ENCODE results near the gene SMC3.
"Not testable (repeated sequence)": the region's sequence is repeated elsewhere in the genome, so short reads cannot be mapped to it uniquely, and the experiment has no call there.

Gene SMC3

DNA sequence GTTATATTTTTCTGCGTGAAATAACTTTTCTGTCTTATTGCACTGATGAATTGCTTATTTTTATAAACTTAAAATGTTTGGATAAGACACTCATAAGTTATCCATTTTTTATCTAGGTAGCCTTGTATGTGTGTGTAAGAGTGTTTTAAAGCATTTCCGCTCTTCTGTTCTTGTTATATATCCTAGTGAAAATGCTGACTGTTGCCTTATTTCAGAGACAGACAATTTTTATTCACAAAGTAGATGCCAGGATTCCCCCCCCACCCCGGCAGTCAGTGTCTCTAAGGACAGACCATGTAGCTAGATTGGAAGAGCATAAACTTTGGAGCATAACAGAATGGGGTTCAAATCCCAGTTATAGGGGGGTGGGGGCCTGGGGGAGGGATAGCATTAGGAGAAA, 1.6 kb downstream of the SMC3 start:
- DNase-seq: no peak
- intact Hi-C loops (cut with DNase I): loop anchor here (10.0 kb wide), 1 partner anchor 684 kb away; no protein-coding TSS in a partner anchor

DNA sequence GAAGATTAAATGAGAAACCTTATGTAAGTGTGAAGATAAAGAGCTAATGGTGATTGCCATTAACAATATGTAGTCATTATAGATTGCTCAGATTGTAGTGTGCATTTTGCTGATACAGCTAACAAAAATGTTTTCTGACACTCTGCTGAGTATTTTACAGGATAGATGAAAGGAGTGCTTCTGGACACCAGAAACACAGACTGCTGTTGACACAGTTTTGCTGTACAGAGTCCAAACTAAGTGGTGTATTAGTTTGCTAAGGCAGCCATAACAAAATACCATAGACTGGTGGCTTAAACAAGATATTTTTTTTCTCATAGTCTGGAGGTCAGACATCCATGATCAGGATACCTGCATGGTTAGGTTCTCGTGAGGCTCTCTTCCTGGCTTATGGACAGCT, 2.2 kb downstream of the SMC3 start:
- DNase-seq: no peak
- intact Hi-C loops (cut with DNase I): loop anchor here (10.0 kb wide), 1 partner anchor 685 kb away; no protein-coding TSS in a partner anchor

DNA sequence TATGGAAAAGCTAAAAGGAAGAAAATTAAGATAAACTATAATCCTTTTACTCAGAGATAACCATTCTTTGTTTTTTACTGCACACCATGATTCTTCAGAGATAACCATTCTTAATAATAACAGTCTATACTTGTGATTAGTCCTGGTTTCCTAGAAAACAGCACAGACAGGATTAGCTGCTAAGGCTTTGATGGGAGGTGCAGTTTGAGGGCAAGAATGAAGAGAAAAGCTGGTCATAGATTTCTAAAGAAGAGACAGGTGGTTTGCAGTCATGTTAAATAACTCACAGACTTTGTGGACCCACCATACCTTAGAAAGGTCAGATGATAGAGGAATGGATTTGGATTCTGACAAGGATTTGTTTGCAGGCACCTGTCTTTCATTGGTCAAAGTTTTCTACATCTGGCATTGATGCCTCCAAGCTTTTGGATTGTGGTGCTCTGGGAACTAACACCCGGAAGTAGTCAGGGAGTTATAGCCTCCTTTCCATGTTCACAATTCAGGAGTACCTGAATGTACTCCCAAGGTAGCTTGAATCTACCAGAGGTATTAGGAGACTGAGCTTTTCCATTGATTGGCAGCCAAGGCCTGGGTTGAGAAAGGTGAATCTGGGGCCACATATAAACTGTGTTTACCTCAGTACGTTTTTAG, 3.7 kb downstream of the SMC3 start:
- intact Hi-C loops (cut with DNase I): no loop called here
- no peak for DNase-seq

DNA sequence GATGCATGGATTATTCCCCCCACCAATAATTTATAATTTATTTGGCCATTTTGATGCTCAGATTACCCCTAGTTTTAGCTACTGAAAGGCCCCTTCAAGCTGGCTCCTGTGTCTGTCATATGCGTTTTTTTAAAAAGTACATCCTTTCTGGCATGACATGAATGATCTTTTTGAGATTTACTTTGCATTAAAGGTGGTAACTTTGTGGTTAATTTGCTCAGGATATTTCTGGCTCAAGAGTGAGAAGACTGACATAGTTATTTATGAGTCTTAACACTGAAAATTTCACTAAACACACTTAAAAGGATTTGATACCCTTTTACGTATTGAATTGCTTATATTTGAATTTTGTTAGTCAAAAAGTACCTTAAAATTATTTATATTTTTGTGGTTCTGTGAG, 5.4 kb downstream of the SMC3 start:
- DNase-seq: no peak
- intact Hi-C loops (cut with DNase I): no loop called here

DNA sequence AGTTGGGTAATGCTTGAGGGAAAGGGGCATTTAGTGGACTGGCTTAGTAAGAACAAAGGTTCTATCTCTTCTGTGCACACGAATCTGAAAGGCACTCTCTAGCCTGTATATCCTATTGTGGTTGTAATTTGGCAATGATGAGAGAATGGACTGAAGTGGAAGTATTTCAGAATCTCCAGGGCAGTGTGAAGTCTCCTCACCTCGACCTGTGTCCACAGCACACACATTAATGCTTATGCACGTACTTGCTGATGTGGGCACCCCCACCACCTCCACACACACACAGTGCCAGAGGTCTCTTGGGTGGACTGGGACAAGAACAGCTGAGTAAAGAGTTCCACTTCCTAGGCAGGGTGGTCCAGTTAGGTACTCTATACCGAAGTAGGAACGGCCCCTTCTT, 6.9 kb downstream of the SMC3 start:
- DNase-seq: no peak
- intact Hi-C loops (cut with DNase I): no loop called here

DNA sequence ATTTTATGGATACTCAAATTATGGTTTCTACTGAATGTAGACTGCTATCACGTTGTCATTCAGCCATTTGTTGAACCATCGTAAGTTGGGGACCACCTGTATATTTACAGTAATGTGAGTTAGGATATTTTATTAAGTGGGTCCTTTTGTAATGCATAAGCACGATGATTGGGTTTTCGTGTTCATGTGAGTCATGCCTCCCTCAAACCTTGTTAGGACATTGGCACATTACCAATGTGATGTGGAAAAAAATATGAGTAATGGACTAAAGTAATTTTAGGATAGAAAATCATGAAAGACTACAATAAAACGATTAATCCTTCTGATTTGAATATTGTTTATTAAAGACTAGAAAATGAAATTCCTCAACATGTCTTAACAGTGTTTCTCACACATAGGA, 8.7 kb downstream of the SMC3 start:
- DNase-seq: no peak

DNA sequence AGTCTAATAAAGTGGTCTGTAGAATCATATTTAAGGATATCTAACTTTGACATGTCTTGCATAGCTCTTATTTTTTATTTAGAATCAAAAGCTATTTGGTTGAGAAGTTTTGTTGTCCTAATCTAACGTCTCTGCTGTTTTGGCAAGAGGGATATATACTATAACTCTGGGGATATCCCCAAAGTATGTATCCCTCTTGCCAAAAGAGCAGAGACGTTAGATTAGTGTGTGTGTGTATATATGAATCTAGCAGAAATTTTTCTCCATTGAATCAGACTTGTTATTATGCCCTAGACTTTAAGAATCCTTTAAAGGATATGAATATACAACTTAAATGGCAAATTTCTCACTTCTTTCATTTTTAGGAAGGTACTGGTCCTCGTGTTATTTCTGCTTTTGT, 9.6 kb downstream of the SMC3 start:
- intact Hi-C loops (cut with DNase I): no loop called here
- no peak for DNase-seq

More for the DNA sequence above, 8.7 kb downstream of the SMC3 start:
- intact Hi-C loops (cut with DNase I): no loop called here

DNA sequence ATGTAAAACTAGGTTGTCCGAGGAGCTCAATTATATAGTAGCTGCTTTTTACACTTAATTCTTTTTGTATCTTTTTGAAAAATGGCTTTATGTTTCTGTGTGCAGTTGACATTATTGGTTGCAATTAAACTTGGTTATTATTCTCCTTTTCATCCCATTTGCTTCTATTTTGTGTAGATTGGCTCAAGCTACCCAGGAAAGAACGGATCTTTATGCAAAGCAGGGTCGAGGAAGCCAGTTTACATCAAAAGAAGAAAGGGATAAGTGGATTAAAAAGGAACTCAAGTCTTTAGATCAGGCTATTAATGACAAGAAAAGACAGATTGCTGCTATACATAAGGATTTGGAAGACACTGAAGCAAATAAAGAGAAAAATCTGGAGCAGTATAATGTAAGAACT, 16.5 kb downstream of the SMC3 start:
- intact Hi-C loops (cut with DNase I): no loop called here
- DNase-seq: no peak

DNA sequence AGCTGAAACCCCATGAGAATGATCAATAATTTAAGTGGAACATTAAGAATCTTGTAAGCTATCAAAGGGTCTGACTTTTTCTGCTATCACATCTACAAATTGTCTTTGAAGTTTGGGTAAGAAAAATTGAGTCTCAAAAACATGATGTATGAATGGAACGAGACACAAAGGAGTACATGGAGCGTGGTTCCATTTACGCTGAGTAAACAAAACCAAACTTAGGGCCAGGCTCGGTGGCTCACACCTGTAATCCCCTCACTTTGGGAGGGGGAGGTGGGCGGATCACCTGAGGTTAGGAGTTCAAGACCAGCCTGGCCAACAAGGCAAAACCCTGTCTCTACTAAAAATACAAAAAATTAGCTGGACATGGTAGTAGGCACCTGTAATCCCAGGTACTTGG, 24.3 kb downstream of the SMC3 start:
- intact Hi-C loops (cut with DNase I): no loop called here
- DNase-seq: no peak

DNA sequence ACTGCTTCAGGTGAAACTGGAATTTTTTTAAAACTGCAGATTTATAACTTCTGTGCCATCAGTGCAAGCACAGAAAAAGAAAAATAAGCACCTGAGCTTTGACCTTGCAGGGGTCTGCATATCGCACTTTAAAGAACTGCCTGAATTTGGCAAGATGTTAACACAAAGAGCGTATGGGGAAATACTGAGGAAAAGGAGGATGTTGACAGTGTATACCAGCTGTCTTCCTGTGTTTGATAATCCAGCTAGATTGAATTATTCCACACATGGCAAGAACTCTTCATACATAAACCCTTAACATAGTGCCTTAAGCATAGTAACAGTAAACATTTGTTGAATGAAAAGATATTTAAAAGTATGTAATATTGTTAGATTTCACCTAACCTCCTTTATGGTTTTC, 30.0 kb downstream of the SMC3 start:
- no peak for DNase-seq
- intact Hi-C loops (cut with DNase I): no loop called here

DNA sequence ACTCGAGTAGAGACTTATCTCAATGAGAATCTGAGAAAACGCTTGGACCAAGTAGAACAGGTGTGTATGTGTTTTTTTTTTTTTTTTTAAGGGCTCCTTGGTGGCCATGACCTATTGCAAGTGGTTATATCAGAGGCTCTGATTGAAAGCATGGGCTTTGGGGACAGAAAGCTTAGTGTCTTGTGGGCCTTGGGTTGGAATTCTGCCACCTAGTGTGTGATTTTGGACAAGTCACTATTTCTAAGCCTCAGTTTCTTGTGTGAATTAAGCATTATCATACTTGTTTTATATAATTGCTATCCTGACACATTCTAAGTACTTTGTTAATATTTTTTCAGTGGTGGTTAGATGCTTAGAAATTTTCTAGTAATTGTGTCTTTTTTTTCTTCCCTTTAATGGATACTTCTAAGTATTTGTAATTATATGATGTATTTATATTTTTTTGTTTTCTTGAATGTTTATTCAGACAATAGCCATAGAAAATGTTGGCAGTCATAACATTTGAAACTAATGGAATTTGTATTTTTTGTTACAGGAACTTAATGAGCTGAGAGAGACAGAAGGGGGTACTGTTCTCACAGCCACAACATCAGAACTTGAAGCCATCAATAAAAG, 33.1 kb downstream of the SMC3 start:
- intact Hi-C loops (cut with DNase I): no loop called here
- peak in 22 of 42 donors; percentile 10 to 73 (median 46) for DNase-seq

DNA sequence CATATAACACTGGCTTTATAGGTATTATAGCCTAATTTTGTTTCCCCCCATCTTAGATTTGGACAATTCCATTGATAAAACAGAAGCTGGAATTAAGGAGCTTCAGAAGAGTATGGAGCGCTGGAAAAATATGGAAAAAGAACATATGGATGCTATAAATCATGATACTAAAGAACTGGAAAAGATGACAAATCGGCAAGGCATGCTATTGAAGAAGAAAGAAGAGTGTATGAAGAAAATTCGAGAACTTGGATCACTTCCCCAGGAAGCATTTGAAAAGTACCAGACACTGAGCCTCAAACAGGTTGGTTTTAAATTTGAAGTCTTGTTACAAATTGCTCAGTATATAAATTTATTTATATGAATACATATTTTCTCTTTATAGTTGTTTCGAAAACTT, 34.1 kb downstream of the SMC3 start:
- DNase-seq: no peak
- intact Hi-C loops (cut with DNase I): no loop called here

DNA sequence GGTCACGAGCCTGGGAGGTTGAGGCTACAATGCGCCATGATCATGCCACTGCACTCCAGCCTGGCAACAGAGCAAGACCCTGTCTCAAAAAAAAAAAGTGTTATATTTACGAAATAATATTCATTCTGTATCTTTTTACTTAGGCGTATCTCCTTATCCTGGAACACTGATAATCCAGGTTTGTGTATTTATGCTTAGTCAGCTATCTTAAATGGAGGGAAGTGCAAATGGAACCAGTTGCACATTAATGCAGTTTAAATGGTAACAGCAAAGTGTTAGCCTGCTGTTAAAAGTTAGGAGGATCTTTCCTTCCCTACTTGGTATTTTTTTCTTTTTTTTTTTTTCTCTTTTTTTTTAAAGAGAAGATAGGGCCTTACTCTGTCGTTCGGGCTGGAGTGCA, 40.6 kb downstream of the SMC3 start:
- no peak for DNase-seq
- intact Hi-C loops (cut with DNase I): no loop called here

DNA sequence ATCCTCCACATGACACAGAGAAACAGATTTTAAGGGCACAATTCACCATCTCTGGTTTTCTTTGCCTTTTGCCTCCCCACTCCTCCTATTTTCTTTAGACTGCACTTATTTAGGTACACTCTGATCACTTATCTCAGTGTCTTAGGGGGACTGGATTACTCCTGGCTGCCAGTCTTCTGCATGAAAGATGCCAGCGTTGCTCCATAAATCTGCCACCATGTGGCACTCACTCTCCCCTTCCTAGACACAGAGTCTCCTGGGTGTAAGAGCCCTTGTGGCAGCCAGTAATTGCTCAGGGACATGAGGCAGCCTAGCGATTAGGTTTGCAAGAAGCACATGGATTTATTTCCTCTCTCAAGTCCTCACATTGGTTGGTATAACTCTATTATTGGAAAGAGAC, 42.1 kb downstream of the SMC3 start:
- intact Hi-C loops (cut with DNase I): no loop called here
- DNase-seq: peak in 11 of 42 donors; percentile 8 to 51 (median 16)

DNA sequence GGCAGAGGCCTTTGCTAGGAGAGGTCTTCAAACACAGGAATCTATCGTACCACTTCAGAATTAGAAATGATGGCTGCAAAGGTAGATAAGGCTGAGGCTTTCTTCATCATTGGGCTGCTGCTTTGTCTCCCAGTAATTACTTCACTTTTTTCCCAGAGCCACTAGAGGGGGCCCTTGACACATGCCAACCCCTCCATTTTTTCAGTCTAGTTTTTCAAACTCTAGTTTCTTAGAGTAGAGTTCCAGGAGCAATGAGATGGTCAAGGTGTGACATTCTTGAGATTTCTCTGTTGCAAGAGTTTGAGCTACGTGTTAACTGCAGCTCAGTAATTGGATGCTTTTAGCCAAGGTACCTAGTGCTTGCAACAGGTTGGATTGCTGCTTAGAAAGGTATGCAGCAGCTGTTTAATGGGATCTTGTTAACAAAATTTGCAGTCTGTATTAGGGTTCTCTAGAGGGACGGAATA, 42.8 kb downstream of the SMC3 start:
- intact Hi-C loops (cut with DNase I): no loop called here
- DNase-seq: peak in 33 of 42 donors; percentile 13 to 81 (median 62)

DNA sequence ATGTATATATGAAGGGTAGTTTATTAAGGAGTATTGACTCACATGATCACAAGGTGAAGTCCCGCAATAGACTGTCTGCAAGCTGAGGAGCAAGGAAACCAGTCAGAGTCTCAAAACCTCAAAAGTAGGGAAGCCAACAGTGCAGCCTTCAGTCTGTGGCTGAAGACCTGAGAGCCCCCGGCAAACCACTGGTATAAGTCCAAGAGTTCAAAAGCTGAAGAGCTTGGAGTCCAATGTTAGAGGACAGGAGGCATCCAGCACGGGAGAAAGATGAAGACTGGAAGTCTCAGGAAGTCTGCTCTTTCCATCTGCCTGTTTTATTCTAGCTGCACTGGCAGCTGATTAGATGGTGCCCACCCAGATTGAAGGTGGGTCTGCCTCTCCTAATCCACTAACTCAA, 43.3 kb downstream of the SMC3 start:
- DNase-seq; intact Hi-C loops (cut with DNase I): not testable (repeated sequence)

DNA sequence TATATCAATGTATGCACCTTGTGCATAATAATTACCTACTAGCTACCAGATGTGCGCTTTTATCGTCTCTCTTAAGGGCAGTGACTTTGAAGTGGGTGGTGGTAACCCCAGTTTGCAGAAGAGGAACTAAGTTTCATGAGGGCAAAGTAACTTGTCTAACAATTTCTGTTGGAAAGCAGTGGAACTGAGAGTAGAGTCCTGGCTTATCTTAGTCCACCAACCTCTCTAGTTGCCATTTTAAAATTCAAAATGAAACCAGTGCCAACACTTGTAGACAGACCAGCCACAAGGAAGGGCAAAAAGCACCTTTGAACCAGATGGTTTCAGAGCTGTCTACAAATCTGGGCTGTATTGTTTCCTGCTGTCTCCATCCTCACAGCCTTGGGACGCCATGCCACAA, 44.6 kb downstream of the SMC3 start:
- intact Hi-C loops (cut with DNase I): no loop called here
- no peak for DNase-seq

DNA sequence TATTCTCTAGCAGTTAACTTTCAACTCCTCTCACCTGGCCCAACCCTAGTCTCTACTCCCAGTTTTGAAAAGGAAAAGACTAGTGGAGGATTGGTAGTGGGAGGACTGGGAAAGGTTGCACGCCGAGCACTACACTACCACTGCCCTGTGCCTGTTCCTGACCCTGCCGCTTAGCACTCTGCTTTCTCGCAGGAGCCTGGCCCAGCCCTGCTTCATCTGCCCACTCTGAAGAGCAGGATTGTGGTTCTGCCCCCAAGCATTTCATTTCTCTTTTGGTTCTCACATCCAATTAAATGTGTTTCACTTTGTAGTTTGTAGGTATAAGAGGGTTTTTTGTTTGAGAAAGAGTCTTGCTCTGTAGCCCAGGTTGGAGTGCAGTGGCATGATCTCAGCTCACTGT, 45.1 kb downstream of the SMC3 start:
- intact Hi-C loops (cut with DNase I): no loop called here
- no peak for DNase-seq

DNA sequence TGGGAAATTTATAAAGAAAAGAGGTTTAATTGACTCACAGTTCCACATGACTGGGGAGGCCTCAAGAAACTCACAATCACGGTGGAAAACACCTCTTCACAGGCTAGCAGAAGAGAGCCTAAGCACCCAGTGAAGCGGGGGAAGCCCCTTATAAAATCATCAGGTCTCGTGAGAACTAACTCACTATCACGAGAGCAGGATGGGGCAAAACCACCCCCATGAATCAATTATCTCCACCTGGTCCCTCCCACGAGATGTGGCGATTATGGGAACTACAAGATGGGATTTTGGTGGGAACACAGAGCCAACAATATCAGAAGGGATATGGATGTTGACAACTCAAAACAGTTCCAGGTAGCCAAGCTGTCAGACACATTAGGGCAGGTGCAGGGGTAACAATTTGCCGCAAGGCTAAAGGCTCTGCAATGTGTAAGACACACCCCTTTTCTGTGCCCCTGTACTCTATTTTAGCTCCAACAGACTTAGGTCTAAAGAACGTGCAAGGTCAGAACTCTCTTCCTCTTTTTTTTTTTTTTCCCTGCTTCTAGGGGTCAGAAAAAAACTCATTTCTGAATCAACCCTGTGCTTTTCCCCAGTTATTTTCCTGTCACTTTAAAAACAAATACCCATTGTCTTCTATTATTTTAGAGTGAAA, 46.0 kb downstream of the SMC3 start:
- DNase-seq: no peak
- intact Hi-C loops (cut with DNase I): no loop called here

DNA sequence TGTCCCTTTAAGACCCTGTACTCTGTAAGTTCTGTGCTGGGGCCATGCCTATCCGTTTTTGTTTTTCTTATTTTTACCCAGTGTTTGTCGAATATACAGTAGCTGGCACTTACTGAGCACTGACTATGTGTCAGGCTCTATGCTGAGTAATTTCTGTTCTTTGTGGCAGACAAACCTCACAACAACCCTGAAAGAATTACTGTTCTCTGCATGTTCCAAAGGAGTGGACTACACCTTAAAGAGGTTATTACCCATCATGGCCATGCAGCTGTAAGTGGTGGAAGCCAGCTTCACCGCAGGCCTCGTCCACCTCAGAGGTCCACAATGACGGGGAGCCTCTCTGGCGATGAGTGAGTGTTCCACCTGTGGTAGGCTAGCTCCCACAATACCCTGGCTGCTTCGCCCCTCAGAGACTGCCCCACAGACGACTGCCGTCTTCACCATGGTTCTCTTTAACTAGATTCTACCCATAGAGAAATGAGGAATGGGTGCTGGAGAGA, 46.6 kb downstream of the SMC3 start:
- no peak for DNase-seq
- intact Hi-C loops (cut with DNase I): no loop called here
